Measurements from ENCODE around the gene TMEM183A. TPM values are rescaled to one million over a fixed set of nuclear protein-coding genes. Genes with fewer than 3 reads are reported as not detected.
A peak's percentile ranks its signal among the peaks of the same experiment; 100 is the strongest.

TMEM183A gene
- total and polyA plus RNA-seq, 7 donors = 71.7 to 108 (median 79.9) TPM

DNA sequence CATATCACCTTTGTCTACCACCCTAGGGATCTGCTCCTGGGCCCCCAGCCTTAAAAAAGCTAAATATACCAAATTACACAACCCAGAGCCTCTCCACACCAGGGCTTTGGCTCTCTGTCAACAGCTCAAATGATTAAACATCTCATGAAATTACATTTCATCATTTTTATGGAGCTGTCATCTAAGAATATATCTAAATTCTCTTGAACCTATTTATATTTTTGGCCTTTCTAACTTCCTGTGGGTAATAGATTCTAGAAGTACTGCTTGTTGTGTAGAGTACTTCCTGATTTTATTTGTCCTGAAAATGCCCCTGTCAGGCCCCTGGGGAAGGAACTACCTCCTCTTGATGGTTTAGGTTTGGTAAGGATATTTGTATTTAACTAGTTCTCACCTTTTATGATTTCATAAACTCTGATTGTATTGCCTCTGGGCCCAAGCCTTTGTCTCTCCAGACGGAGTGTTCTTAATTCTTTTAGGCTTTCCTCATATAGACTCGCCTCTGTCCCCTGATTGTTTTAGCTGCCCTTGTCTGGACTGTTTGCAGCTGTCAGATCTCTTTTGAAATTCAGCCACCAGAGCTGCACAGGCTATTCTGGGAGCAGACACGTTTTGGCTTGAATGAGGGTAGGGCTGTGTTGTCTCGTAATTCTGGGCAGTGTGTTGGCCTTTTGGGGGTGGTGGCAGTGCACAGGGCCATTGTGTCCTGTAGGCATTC is 62.0 kb downstream of the TMEM183A start:
- peak overlapping the region; percentile 65 to 78 (median 71) for H3K27ac ChIP-seq
- intact Hi-C loops (cut with DNase I) = no loop called here
- DNase-seq = peak; percentile 75

DNA sequence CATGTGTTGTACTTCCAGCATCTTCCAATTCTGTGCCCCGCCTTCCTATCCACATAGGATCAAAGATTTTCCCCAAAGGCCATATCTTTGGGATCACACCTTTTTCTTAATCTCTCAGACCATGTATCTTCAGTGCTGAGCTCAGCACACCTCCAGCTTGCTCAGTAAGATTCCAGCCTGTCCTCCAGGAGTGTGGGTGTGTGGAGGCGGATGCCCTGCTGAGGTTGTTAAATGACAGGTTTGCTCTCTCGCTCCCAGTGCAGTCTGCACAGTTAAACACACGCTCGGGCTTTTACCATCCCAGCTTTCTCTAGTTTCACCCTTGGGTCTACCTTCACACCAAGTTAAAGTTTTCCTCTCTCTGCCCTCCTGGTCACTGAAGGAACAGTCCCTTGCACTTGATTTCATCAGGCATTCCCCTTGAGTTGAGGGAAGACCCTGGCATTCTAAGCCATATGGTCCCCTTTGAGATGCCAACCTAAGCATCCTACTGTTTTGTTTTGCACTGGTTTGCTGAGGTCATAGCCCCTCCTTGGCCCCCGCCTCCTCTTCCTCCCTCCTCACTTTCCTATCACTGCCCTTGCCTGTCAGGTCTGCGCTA is 64.9 kb downstream of the TMEM183A start:
- DNase-seq = peak; percentile 5

More for the DNA sequence above, 62.0 kb downstream of the TMEM183A start:
- no peaks in the 10 kb centered on the region for H3K27me3 ChIP-seq
- H3K36me3 ChIP-seq = no peaks in the 10 kb centered on the region
- H3K4me3 ChIP-seq = no peak overlapping the region
- H3K9me3 ChIP-seq = no peaks in the 10 kb centered on the region
- TF ChIP-seq, protein P1, sequence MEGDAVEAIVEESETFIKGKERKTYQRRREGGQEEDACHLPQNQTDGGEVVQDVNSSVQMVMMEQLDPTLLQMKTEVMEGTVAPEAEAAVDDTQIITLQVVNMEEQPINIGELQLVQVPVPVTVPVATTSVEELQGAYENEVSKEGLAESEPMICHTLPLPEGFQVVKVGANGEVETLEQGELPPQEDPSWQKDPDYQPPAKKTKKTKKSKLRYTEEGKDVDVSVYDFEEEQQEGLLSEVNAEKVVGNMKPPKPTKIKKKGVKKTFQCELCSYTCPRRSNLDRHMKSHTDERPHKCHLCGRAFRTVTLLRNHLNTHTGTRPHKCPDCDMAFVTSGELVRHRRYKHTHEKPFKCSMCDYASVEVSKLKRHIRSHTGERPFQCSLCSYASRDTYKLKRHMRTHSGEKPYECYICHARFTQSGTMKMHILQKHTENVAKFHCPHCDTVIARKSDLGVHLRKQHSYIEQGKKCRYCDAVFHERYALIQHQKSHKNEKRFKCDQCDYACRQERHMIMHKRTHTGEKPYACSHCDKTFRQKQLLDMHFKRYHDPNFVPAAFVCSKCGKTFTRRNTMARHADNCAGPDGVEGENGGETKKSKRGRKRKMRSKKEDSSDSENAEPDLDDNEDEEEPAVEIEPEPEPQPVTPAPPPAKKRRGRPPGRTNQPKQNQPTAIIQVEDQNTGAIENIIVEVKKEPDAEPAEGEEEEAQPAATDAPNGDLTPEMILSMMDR (IDR thresholded peaks at IDR 0.05) = no peak
- TF ChIP-seq POLR2AphosphoS5 (IDR thresholded peaks at IDR 0.05) (peak; percentile 27 to 54 (median 39)), EP300 (IDR thresholded peaks at IDR 0.05) (peak in 1 of 4 donors; percentile 10), POLR2A (IDR thresholded peaks at IDR 0.05) (no peak)
- peaks cover 0 to 25% (median 24%) of the 10 kb centered on the region in 4 donors for H3K4me1 ChIP-seq
- 29 to 39% methylated on average over 4 of the region's 4 CpGs for WGBS, 2 donors

DNA sequence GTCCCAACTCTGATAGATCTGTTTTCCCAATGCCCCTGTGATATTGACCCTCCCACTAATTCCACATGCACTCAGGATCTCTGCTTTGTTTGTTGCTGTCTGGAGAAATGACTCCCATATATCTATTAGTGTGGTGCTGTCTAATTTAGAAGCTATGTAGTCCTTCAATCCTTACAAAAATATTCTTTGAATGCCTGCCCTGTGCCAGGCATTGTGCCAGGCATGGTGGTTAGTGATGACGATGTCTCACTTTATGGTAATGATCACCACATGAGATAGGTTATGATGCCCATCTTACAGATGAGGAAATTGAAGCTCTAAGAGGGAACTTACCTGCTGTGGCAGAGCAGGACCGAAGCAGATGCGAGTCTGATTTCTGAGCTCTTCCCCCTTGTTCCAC is 65.7 kb downstream of the TMEM183A start:
- DNase-seq = peak; percentile 4
- Histone ChIP-seq H3K4me3 (no peak overlapping the region), H3K4me1 (peaks cover 0 to 35% (median 32%) of the 10 kb centered on the region in 4 donors), H3K27me3 (peaks cover 3 to 16% (median 5%) of the 10 kb centered on the region in 3 donors), H3K36me3 (no peaks in the 10 kb centered on the region), H3K27ac (no peak overlapping the region), H3K9me3 (no peaks in the 10 kb centered on the region)
- TF ChIP-seq POLR2AphosphoS5 (IDR thresholded peaks at IDR 0.05) (no peak), EP300 (IDR thresholded peaks at IDR 0.05) (no peak), POLR2A (IDR thresholded peaks at IDR 0.05) (no peak)
- TF ChIP-seq, protein P1 (IDR thresholded peaks at IDR 0.05) = no peak
- intact Hi-C loops (cut with DNase I) = no loop called here
- WGBS, 2 donors = 73 to 87% methylated on average over 3 of the region's 3 CpGs

More for the DNA sequence above, 64.9 kb downstream of the TMEM183A start:
- no peaks in the 10 kb centered on the region for H3K36me3 ChIP-seq
- H3K27me3 ChIP-seq = peaks cover 3 to 13% (median 5%) of the 10 kb centered on the region in 3 donors
- 82 to 89% methylated on average over 7 of the region's 7 CpGs for WGBS, 2 donors
- H3K9me3 ChIP-seq = no peaks in the 10 kb centered on the region
- intact Hi-C loops (cut with DNase I) = no loop called here
- H3K27ac ChIP-seq = no peak overlapping the region
- no peak overlapping the region for H3K4me3 ChIP-seq
- H3K4me1 ChIP-seq = peaks cover 0 to 35% (median 32%) of the 10 kb centered on the region in 4 donors
- no peak for TF ChIP-seq POLR2A (IDR thresholded peaks at IDR 0.05)
- TF ChIP-seq, protein P1 (IDR thresholded peaks at IDR 0.05) = no peak
- TF ChIP-seq EP300 (IDR thresholded peaks at IDR 0.05) = no peak
- no peak for TF ChIP-seq POLR2AphosphoS5 (IDR thresholded peaks at IDR 0.05)

DNA sequence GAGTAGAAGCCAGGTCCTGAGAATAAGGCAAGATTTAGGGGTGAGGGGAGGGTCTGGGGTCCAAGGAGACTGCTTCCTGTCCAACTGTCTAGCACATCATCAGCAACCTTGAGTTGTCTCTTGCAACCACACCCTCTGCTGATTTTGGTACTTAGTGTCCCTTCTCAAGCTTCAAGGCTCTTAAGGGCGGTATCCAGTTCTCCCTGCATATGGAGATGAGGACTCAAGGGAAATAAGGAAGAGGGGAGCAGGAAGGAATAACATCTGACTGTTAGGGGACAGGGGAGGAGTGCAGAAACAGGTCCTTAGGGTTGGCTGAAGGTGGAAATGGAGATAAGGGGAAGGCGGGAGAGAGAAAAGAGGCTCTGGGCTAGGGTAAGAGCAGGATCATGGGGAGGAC is 66.3 kb downstream of the TMEM183A start:
- no peaks in the 10 kb centered on the region for H3K36me3 ChIP-seq
- WGBS, 2 donors = 88 to 89% methylated on average over 2 of the region's 2 CpGs
- intact Hi-C loops (cut with DNase I) = no loop called here
- no peak overlapping the region for H3K27ac ChIP-seq
- no peak for TF ChIP-seq POLR2A (IDR thresholded peaks at IDR 0.05)
- no peak for TF ChIP-seq POLR2AphosphoS5 (IDR thresholded peaks at IDR 0.05)
- TF ChIP-seq, protein P1 (IDR thresholded peaks at IDR 0.05) = no peak
- no peak for TF ChIP-seq EP300 (IDR thresholded peaks at IDR 0.05)
- peaks cover 0 to 29% (median 27%) of the 10 kb centered on the region in 4 donors for H3K4me1 ChIP-seq
- H3K27me3 ChIP-seq = peaks cover 3 to 16% (median 5%) of the 10 kb centered on the region in 3 donors
- peak; percentile 15 for DNase-seq
- H3K4me3 ChIP-seq = no peak overlapping the region
- no peaks in the 10 kb centered on the region for H3K9me3 ChIP-seq

Other genes starting within 250 kb of the TMEM183A start
- gene KDM5B, start 199.0 kb upstream of the TMEM183A start, total RNA-seq = 10 to 100 TPM; 29.7 to 68.1 (median 39.6) TPM
- 10 to 100 TPM; 10.9 to 16.7 (median 12.0) TPM for gene KDM5B, start 199.0 kb upstream of the TMEM183A start, polyA plus RNA-seq
- gene PCAT6, start 196.4 kb upstream of the TMEM183A start, total RNA-seq = not detected
- gene PCAT6, start 196.4 kb upstream of the TMEM183A start, polyA plus RNA-seq = 1 to 10 TPM in 2 of 3 donors, not detected in 1; 1.6 to 1.7 TPM
- gene RABIF, start 118.2 kb upstream of the TMEM183A start, total RNA-seq = 1 to 10 TPM; 3.6 to 7.3 (median 4.8) TPM
- gene RABIF, start 118.2 kb upstream of the TMEM183A start, polyA plus RNA-seq = 10 to 100 TPM in 2 of 3 donors, 1 to 10 TPM in 1; 9.0 to 17.6 (median 15.0) TPM
- 10 to 100 TPM; 12.9 to 23.9 (median 15.9) TPM for gene KLHL12, start 80.1 kb upstream of the TMEM183A start, total RNA-seq
- gene KLHL12, start 80.1 kb upstream of the TMEM183A start, polyA plus RNA-seq = 10 to 100 TPM; 17.6 to 27.0 (median 23.6) TPM
- 10 to 100 TPM; 57.4 to 76.2 (median 65.8) TPM for gene ADIPOR1, start 49.1 kb upstream of the TMEM183A start, total RNA-seq
- 10 to 100 TPM; 54.4 to 82.9 (median 79.8) TPM for gene ADIPOR1, start 49.1 kb upstream of the TMEM183A start, polyA plus RNA-seq
- 10 to 100 TPM; 24.6 to 45.3 (median 36.2) TPM for gene CYB5R1, start 40.1 kb upstream of the TMEM183A start, total RNA-seq
- gene CYB5R1, start 40.1 kb upstream of the TMEM183A start, polyA plus RNA-seq = 10 to 100 TPM in 1 of 3 donors, 1 to 10 TPM in 2; 8.6 to 27.1 (median 9.6) TPM
- 10 to 100 TPM in 1 of 4 donors, 1 to 10 TPM in 3; 1.1 to 15.0 (median 2.8) TPM for gene PPFIA4, start 19.1 kb downstream of the TMEM183A start, total RNA-seq
- gene PPFIA4, start 19.1 kb downstream of the TMEM183A start, polyA plus RNA-seq = under 1 TPM in 1 of 3 donors, not detected in 2; 0.52 TPM
- gene MYOG, start 78.6 kb downstream of the TMEM183A start, total RNA-seq = not detected
- not detected for gene MYOG, start 78.6 kb downstream of the TMEM183A start, polyA plus RNA-seq
- 1 to 10 TPM in 1 of 4 donors, under 1 TPM in 1, not detected in 2; 0.33 to 1.1 TPM for gene ADORA1, start 120.4 kb downstream of the TMEM183A start, total RNA-seq
- 1 to 10 TPM in 1 of 3 donors, under 1 TPM in 1, not detected in 1; 0.92 to 1.3 TPM for gene ADORA1, start 120.4 kb downstream of the TMEM183A start, polyA plus RNA-seq
- not detected for gene MYBPH, start 168.5 kb downstream of the TMEM183A start, total RNA-seq
- gene MYBPH, start 168.5 kb downstream of the TMEM183A start, polyA plus RNA-seq = not detected
- 1 to 10 TPM in 3 of 4 donors, not detected in 1; 2.2 to 9.1 (median 2.6) TPM for gene CHI3L1, start 179.3 kb downstream of the TMEM183A start, total RNA-seq
- 10 to 100 TPM in 1 of 3 donors, 1 to 10 TPM in 2; 1.2 to 28.8 (median 4.9) TPM for gene CHI3L1, start 179.3 kb downstream of the TMEM183A start, polyA plus RNA-seq
- not detected for gene CHIT1, start 222.3 kb downstream of the TMEM183A start, total RNA-seq
- under 1 TPM in 1 of 3 donors, not detected in 2; 0.98 TPM for gene CHIT1, start 222.3 kb downstream of the TMEM183A start, polyA plus RNA-seq

Measured in sigmoid colon (tissue), 7 donors.